ENCODE results near the gene DNAJC11.

Gene DNAJC11

DNA sequence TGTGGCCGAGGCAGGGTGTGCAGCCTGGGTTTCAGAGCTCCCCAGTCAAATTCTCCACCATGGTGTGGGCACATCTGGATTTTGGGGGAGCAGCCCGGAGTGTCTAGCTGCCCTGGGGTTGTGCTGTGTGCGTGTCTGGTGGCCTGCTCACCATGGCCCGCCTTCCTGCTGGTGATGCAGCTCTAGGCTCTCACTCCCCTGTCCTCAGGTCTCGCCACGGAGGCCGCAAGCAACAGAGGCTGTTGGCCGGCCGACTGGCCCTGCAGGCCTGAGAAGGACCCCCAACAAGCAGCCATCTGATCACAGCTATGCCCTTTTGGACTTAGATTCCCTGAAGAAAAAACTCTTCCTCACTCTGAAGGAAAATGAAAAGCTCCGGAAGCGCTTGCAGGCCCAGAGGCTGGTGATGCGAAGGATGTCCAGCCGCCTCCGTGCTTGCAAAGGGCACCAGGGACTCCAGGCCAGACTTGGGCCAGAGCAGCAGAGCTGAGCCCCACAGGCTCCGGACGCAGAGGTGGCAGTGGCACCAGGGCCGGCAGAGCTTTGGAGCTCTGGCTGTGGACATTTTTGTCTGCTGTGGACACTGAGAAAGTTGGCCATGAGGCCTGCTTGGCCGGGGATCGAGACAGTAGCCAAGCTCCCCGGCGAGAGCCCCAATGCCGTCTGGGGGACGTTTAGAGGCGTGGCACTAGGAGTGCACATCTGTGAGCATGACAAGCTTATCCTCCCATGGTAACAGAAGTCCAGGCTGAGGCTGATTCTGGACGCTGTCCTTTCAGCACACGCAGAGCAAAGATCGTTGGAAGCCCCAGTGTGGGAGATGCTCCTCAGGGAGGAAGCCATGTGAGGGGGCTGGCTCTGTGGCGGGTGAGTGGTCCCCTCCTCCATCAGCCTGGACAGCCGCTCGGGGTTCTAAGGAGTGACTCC lies 68.8 kb downstream of the DNAJC11 start:
- H3K4me3 ChIP-seq (replicated peaks; ENCODE audit: low read depth, low read length), result no peak overlapping the region
- TF ChIP-seq, protein P1, sequence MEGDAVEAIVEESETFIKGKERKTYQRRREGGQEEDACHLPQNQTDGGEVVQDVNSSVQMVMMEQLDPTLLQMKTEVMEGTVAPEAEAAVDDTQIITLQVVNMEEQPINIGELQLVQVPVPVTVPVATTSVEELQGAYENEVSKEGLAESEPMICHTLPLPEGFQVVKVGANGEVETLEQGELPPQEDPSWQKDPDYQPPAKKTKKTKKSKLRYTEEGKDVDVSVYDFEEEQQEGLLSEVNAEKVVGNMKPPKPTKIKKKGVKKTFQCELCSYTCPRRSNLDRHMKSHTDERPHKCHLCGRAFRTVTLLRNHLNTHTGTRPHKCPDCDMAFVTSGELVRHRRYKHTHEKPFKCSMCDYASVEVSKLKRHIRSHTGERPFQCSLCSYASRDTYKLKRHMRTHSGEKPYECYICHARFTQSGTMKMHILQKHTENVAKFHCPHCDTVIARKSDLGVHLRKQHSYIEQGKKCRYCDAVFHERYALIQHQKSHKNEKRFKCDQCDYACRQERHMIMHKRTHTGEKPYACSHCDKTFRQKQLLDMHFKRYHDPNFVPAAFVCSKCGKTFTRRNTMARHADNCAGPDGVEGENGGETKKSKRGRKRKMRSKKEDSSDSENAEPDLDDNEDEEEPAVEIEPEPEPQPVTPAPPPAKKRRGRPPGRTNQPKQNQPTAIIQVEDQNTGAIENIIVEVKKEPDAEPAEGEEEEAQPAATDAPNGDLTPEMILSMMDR (IDR thresholded peaks at IDR 0.05; ENCODE audit: low read length, missing control alignments), result no peak
- no peak for DNase-seq (ENCODE audit: low read depth)

DNA sequence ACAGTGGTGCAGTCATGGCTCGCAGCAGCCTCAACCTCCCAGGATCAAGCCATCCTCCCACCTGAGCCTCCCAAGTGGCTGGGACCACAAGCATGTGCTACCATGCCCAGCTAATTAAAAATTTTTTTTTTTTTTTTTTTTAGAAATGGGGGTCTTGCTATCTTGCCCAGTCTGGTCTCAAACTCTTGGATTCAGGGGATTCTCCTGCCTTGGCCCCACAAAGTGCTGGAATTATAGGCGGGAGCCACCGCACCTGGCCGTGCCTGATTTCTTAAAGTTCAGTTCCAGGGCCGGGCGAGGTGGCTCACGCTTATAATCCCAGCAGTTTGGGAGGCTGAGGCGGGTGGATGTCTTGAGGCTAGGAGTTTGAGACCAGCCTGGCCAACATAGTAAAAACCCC lies 70.6 kb downstream of the DNAJC11 start:
- TF ChIP-seq, protein P1 (IDR thresholded peaks at IDR 0.05; ENCODE audit: low read length, missing control alignments), result no peak
- no peak overlapping the region for H3K4me3 ChIP-seq (replicated peaks; ENCODE audit: low read depth, low read length)
- no peak for DNase-seq (ENCODE audit: low read depth)

DNA sequence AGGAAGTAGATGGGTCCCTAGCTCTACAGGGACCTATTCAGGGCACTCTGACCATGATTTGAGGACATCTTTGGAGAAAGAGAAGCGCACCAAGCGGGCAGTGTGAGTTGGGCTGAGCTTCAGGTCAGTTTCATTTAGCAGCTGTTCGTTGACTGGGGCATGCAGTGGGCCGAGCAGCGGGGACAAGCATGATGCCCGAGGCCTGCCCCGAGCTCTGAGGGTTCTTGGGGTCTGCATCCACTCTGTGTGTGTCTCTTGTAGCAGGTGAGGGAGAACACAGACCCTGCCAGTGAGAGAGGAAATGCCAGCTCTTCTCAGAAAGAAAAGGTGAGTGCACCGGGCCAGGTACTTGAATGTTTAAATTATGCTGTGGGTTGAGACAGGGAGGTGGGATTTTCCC lies 71.6 kb downstream of the DNAJC11 start:
- TF ChIP-seq, protein P1 (IDR thresholded peaks at IDR 0.05; ENCODE audit: low read length, missing control alignments), result no peak
- H3K4me3 ChIP-seq (replicated peaks; ENCODE audit: low read depth, low read length), result no peak overlapping the region
- no peak for DNase-seq (ENCODE audit: low read depth)

DNA sequence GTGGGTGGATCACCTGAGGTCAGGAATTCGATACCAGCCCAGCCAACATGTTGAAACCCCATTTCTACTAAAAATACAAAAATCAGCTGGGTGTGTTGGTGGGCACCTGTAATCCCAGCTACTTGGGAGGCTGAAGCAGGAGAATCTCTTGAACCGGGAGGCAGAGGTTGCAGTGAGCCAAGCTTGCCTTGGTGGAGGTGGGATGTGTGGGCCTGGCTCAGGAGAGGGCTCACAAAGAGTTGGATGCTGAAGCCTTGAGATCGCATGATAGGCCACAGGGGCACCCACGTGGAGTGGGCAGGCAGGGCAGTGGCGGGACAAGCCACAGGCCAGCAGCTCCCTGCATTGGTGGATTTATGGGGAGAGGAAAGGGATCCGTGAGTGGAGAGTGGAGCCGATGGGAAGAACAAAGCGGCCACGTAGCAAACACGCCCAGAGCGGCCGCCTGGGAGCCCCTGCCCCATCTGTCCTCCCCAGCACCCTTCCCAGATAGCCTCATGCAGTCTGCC lies 72.6 kb downstream of the DNAJC11 start:
- DNase-seq (ENCODE audit: low read depth), result no peak
- TF ChIP-seq, protein P1 (IDR thresholded peaks at IDR 0.05; ENCODE audit: low read length, missing control alignments), result no peak
- no peak overlapping the region for H3K4me3 ChIP-seq (replicated peaks; ENCODE audit: low read depth, low read length)

DNA sequence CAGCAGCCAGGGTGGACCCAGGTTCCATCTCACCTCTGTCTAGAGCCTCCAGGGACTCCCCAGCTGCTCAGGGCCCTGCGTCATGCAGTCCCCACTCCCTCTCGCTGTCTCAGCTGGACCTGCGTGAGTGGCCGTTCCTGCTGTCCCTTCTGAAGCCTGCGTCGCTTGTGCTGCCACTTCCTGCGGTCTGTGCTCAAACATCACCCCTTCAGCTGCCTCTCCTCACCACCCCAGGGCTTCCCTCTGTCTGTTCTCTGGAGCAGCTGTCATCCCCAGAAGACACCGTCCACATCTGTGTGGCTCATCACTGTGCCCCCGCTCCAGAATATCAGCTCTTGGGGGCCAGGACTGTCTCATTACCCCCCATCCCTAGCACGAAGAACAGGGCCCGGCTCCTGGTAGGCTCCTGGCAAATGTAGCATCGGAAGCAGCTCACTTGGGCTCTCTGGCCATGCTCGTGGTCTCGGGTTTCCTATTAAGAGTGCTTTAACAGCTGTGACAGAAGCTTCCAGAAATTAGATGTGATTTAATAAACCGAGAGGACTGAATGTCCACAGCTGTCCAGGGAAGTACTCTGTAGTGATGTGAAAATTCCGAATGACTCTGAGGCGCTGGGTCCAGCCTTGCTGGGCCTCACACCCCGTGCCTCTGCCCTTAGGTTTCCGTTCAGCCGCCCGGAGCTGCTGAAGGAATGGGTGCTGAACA lies 73.6 kb downstream of the DNAJC11 start:
- no peak overlapping the region for H3K4me3 ChIP-seq (replicated peaks; ENCODE audit: low read depth, low read length)
- no peak for DNase-seq (ENCODE audit: low read depth)

DNA sequence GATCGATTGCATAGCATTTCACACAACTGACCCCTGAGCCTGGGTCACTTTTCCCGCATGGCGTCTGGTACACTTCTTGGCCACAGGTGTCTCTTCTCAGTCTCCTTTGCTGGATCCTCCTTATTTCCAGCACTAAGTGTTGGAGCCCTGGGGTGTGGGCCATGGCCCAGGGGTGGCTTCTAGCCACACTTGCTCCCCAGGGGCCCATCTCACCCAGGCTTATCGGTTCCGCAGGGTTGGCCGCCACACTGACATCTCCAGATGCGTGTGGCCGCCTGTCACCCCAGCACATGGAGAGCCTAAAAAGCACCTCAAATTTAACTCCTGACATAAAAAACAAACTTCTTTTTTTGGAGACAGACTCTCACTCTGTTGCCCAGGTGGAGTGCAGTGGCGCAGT lies 74.6 kb downstream of the DNAJC11 start:
- DNase-seq (ENCODE audit: low read depth), result no peak
- TF ChIP-seq, protein P1 (IDR thresholded peaks at IDR 0.05; ENCODE audit: low read length, missing control alignments), result no peak
- H3K4me3 ChIP-seq (replicated peaks; ENCODE audit: low read depth, low read length), result no peak overlapping the region

More for the DNA sequence above, 73.6 kb downstream of the DNAJC11 start:
- TF ChIP-seq, protein P1 (IDR thresholded peaks at IDR 0.05; ENCODE audit: low read length, missing control alignments), result no peak
